Measurements from ENCODE around the gene USP10. TPM values are rescaled to one million over a fixed set of nuclear protein-coding genes. Genes with fewer than 3 reads are reported as not detected.
A peak's percentile ranks its signal among the peaks of the same experiment; 100 is the strongest.

Gene USP10
- total and polyA plus RNA-seq, 5 donors = 25.8 to 66.5 (median 61.9) TPM

GRCh38 chr16:84673561-84673960 is 26.2 kb upstream of the USP10 start:
- no peak overlapping the region for H3K27ac ChIP-seq (ENCODE audit: low read length)
- no peak for DNase-seq
- H3K9me3 ChIP-seq (ENCODE audit: control insufficient read depth, low read length) = no peaks in the 10 kb centered on the region
- 87% methylated on average over 3 of the region's 3 CpGs for WGBS
- no peaks in the 10 kb centered on the region for H3K27me3 ChIP-seq (ENCODE audit: control insufficient read depth, insufficient read depth)
- no peaks in the 10 kb centered on the region for H3K4me1 ChIP-seq (ENCODE audit: control insufficient read depth, insufficient read depth, low read length)
- ATAC-seq = no peak
- no peak overlapping the region for H3K4me3 ChIP-seq (ENCODE audit: low read length)
- intact Hi-C loops (cut with DNase I) = loop anchor here (2.0 to 10.0 kb wide), 3 partner anchors 51 to 54 kb away; no protein-coding TSS in a partner anchor

- Histone ChIP-seq H3K9me3 (ENCODE audit: control insufficient read depth, low read length) (no peaks in the 10 kb centered on the region), H3K4me3 (ENCODE audit: low read length) (no peak overlapping the region), H3K27me3 (ENCODE audit: control insufficient read depth, insufficient read depth) (no peaks in the 10 kb centered on the region), H3K4me1 (ENCODE audit: control insufficient read depth, insufficient read depth, low read length) (no peaks in the 10 kb centered on the region), H3K27ac (ENCODE audit: low read length) (no peak overlapping the region)
- DNase-seq (no peak), ATAC-seq (no peak)
- 93% methylated on average over 9 of the region's 9 CpGs for WGBS
- intact Hi-C loops (cut with DNase I) = loop anchor here in 1 of 4 donors (10.0 kb wide), 1 partner anchor 49 kb away; no protein-coding TSS in a partner anchor
Observed at GRCh38 chr16:84675423-84675822, 24.4 kb upstream of the USP10 start.

- Histone ChIP-seq H3K27ac (ENCODE audit: low read length) (no peak overlapping the region), H3K27me3 (ENCODE audit: control insufficient read depth, insufficient read depth) (no peaks in the 10 kb centered on the region), H3K9me3 (ENCODE audit: control insufficient read depth, low read length) (no peaks in the 10 kb centered on the region), H3K4me1 (ENCODE audit: control insufficient read depth, insufficient read depth, low read length) (no peaks in the 10 kb centered on the region), H3K4me3 (ENCODE audit: low read length) (no peak overlapping the region)
- DNase-seq (no peak), ATAC-seq (no peak)
- WGBS = 91% methylated on average over 2 of the region's 2 CpGs
- intact Hi-C loops (cut with DNase I) = loop anchor here in 1 of 4 donors (10.0 kb wide), 1 partner anchor 49 kb away; no protein-coding TSS in a partner anchor
Observed at GRCh38 chr16:84675884-84676283, 23.9 kb upstream of the USP10 start.

GRCh38 chr16:84677017-84677803 is 22.6 kb upstream of the USP10 start:
- no peaks in the 10 kb centered on the region for H3K27me3 ChIP-seq (ENCODE audit: control insufficient read depth, insufficient read depth)
- 70% methylated on average over 14 of the region's 14 CpGs for WGBS
- no peak for DNase-seq
- H3K4me3 ChIP-seq (ENCODE audit: low read length) = no peak overlapping the region
- intact Hi-C loops (cut with DNase I) = loop anchor here in 1 of 4 donors (10.0 kb wide), 1 partner anchor 48 kb away; no protein-coding TSS in a partner anchor
- H3K27ac ChIP-seq (ENCODE audit: low read length) = no peak overlapping the region
- H3K4me1 ChIP-seq (ENCODE audit: control insufficient read depth, insufficient read depth, low read length) = no peaks in the 10 kb centered on the region
- no peaks in the 10 kb centered on the region for H3K9me3 ChIP-seq (ENCODE audit: control insufficient read depth, low read length)
- peak in 1 of 2 donors; percentile 12 for ATAC-seq

- H3K27me3 ChIP-seq (ENCODE audit: control insufficient read depth, insufficient read depth) = no peaks in the 10 kb centered on the region
- WGBS = 65% methylated on average over 10 of the region's 10 CpGs
- ATAC-seq (no peak), DNase-seq (no peak)
- no peak overlapping the region for H3K27ac ChIP-seq (ENCODE audit: low read length)
- intact Hi-C loops (cut with DNase I) = loop anchor here in 1 of 4 donors (10.0 kb wide), 1 partner anchor 47 kb away; no protein-coding TSS in a partner anchor
- H3K4me1 ChIP-seq (ENCODE audit: control insufficient read depth, insufficient read depth, low read length) = no peaks in the 10 kb centered on the region
- no peak overlapping the region for H3K4me3 ChIP-seq (ENCODE audit: low read length)
- no peaks in the 10 kb centered on the region for H3K9me3 ChIP-seq (ENCODE audit: control insufficient read depth, low read length)
Observed at GRCh38 chr16:84677849-84678248, 22.0 kb upstream of the USP10 start.

- no peak for DNase-seq
- Histone ChIP-seq H3K9me3 (ENCODE audit: control insufficient read depth, low read length) (no peaks in the 10 kb centered on the region), H3K27me3 (ENCODE audit: control insufficient read depth, insufficient read depth) (no peaks in the 10 kb centered on the region), H3K4me1 (ENCODE audit: control insufficient read depth, insufficient read depth, low read length) (no peaks in the 10 kb centered on the region), H3K27ac (ENCODE audit: low read length) (no peak overlapping the region), H3K4me3 (ENCODE audit: low read length) (no peak overlapping the region)
- intact Hi-C loops (cut with DNase I) = loop anchor here in 1 of 4 donors (10.0 kb wide), 1 partner anchor 46 kb away; no protein-coding TSS in a partner anchor
- ATAC-seq = no peak
- WGBS = 94% methylated on average over 9 of the region's 9 CpGs
Observed at GRCh38 chr16:84678541-84678940, 21.3 kb upstream of the USP10 start.

- H3K27ac ChIP-seq (ENCODE audit: low read length) = no peak overlapping the region
- no peak for DNase-seq
- no peak overlapping the region for H3K4me3 ChIP-seq (ENCODE audit: low read length)
- ATAC-seq = no peak
- WGBS = 84% methylated on average over 10 of the region's 10 CpGs
- H3K9me3 ChIP-seq (ENCODE audit: control insufficient read depth, low read length) = no peaks in the 10 kb centered on the region
- H3K4me1 ChIP-seq (ENCODE audit: control insufficient read depth, insufficient read depth, low read length) = no peaks in the 10 kb centered on the region
- intact Hi-C loops (cut with DNase I) = no loop called here
- H3K27me3 ChIP-seq (ENCODE audit: control insufficient read depth, insufficient read depth) = no peaks in the 10 kb centered on the region
Observed at GRCh38 chr16:84680165-84680842, 19.5 kb upstream of the USP10 start.

- Histone ChIP-seq H3K4me1 (ENCODE audit: control insufficient read depth, insufficient read depth, low read length) (no peaks in the 10 kb centered on the region), H3K27ac (ENCODE audit: low read length) (no peak overlapping the region), H3K9me3 (ENCODE audit: control insufficient read depth, low read length) (no peaks in the 10 kb centered on the region), H3K4me3 (ENCODE audit: low read length) (no peak overlapping the region), H3K27me3 (ENCODE audit: control insufficient read depth, insufficient read depth) (no peaks in the 10 kb centered on the region)
- WGBS = 90% methylated on average over 4 of the region's 4 CpGs
- DNase-seq = no peak
- no peak for ATAC-seq
- intact Hi-C loops (cut with DNase I) = no loop called here
Observed at GRCh38 chr16:84680843-84681629, 18.8 kb upstream of the USP10 start.

GRCh38 chr16:84683691-84684591 is 15.9 kb upstream of the USP10 start:
- H3K27me3 ChIP-seq (ENCODE audit: control insufficient read depth, insufficient read depth) = no peaks in the 10 kb centered on the region
- DNase-seq (no peak), ATAC-seq (no peak)
- no peak overlapping the region for H3K4me3 ChIP-seq (ENCODE audit: low read length)
- H3K9me3 ChIP-seq (ENCODE audit: control insufficient read depth, low read length) = no peaks in the 10 kb centered on the region
- WGBS = 48% methylated on average over 15 of the region's 15 CpGs
- no peak overlapping the region for H3K27ac ChIP-seq (ENCODE audit: low read length)
- H3K4me1 ChIP-seq (ENCODE audit: control insufficient read depth, insufficient read depth, low read length) = no peaks in the 10 kb centered on the region
- intact Hi-C loops (cut with DNase I) = no loop called here

GRCh38 chr16:84684592-84684965 is 15.2 kb upstream of the USP10 start:
- intact Hi-C loops (cut with DNase I) = no loop called here
- no peaks in the 10 kb centered on the region for H3K27me3 ChIP-seq (ENCODE audit: control insufficient read depth, insufficient read depth)
- no peak for ATAC-seq

More at GRCh38 chr16:84684592-84684965, 15.2 kb upstream of the USP10 start:
- no peaks in the 10 kb centered on the region for H3K9me3 ChIP-seq (ENCODE audit: control insufficient read depth, low read length)
- WGBS = 84% methylated on average over 4 of the region's 4 CpGs
- no peak overlapping the region for H3K27ac ChIP-seq (ENCODE audit: low read length)
- DNase-seq = no peak
- H3K4me3 ChIP-seq (ENCODE audit: low read length) = no peak overlapping the region
- H3K4me1 ChIP-seq (ENCODE audit: control insufficient read depth, insufficient read depth, low read length) = no peaks in the 10 kb centered on the region
